GM12891 (cell line): ENCODE results near the gene ARL8A.

ENCODE experiments used
- PAX5 ChIP-seq: IDR thresholded peaks from 2 replicates; pipeline ENCODE4 v1.6.1; 2011; ENCODE audit warnings: low read length, moderate library complexity, mild to moderate bottlenecking; ENCODE audit not compliant: insufficient read depth, severe bottlenecking
- POLR2A ChIP-seq: IDR thresholded peaks from 2 replicates; pipeline ENCODE4 v1.6.1; 2011; ENCODE audit warnings: low read depth, low read length, control low read depth
- POLR2AphosphoS5 ChIP-seq: IDR thresholded peaks from 2 replicates; pipeline ENCODE4 v1.6.1; 2011; ENCODE audit warnings: low read depth, low read length, control low read depth
- POU2F2 ChIP-seq: IDR thresholded peaks from 2 replicates; pipeline ENCODE4 v1.6.1; 2011; ENCODE audit warnings: low read depth, mild to moderate bottlenecking, control low read depth, low read length, moderate library complexity
- SPI1 ChIP-seq: IDR thresholded peaks from 2 replicates; pipeline ENCODE4 v1.6.1; 2011; ENCODE audit warnings: low read depth, low read length, control low read depth
- TAF1 ChIP-seq: IDR thresholded peaks from 2 replicates; pipeline ENCODE4 v1.6.1; 2011; ENCODE audit warnings: low read depth, low read length, control low read depth

- TF ChIP-seq POLR2A (no peak; the same call in 1 of the 2 replicates), POU2F2 (no peak), TAF1 (no peak), POLR2AphosphoS5 (no peak), SPI1 (no peak), PAX5 (no peak)
Observed at GRCh38 chr1:202146279-202146678, 1.7 kb upstream of the ARL8A start.
